Measurements from ENCODE around the gene TRPV3. TPM values are rescaled to one million over a fixed set of nuclear protein-coding genes. Genes with fewer than 3 reads are reported as not detected.

The TRPV3 gene
- total and polyA plus RNA-seq, 2 experiments from 2014 or later = 1.2 to 2.0 TPM

DNA sequence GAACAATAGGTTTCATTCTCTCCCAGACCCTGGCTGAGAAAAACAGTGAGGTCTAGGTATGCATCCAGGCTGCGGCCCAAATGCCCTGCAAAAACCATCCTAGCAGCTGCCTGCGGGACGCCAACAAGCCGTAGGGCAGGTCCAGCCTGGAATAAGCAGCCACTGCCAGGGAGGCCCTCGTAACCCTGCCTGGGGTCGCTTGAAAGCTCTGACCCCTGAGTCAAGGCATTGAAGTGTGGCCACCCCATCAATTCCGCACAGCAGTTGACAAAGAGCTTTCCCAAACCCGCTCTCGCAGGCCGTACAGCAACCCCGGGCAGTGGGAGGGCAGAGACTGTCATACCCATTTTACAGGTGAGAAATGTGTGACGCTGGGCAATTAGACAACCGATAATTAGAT lies 40.5 kb upstream of the TRPV3 start:
- Histone ChIP-seq H3K27ac (no peak overlapping the region), H3K4me1 (ENCODE audit: low read depth) (peaks cover 7% of the 10 kb centered on the region), H3K27me3 (no peaks in the 10 kb centered on the region), H3K9me3 (ENCODE audit: low read depth) (no peaks in the 10 kb centered on the region), H3K4me3 (no peak overlapping the region), H3K36me3 (no peaks in the 10 kb centered on the region)
- TF ChIP-seq, protein P1, sequence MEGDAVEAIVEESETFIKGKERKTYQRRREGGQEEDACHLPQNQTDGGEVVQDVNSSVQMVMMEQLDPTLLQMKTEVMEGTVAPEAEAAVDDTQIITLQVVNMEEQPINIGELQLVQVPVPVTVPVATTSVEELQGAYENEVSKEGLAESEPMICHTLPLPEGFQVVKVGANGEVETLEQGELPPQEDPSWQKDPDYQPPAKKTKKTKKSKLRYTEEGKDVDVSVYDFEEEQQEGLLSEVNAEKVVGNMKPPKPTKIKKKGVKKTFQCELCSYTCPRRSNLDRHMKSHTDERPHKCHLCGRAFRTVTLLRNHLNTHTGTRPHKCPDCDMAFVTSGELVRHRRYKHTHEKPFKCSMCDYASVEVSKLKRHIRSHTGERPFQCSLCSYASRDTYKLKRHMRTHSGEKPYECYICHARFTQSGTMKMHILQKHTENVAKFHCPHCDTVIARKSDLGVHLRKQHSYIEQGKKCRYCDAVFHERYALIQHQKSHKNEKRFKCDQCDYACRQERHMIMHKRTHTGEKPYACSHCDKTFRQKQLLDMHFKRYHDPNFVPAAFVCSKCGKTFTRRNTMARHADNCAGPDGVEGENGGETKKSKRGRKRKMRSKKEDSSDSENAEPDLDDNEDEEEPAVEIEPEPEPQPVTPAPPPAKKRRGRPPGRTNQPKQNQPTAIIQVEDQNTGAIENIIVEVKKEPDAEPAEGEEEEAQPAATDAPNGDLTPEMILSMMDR (IDR thresholded peaks at IDR 0.05; ENCODE audit: low read depth, low read length) = no peak
- DNase-seq (ENCODE audit: low read depth in 1 of 2, low spot score in 1 of 2) = no peak

DNA sequence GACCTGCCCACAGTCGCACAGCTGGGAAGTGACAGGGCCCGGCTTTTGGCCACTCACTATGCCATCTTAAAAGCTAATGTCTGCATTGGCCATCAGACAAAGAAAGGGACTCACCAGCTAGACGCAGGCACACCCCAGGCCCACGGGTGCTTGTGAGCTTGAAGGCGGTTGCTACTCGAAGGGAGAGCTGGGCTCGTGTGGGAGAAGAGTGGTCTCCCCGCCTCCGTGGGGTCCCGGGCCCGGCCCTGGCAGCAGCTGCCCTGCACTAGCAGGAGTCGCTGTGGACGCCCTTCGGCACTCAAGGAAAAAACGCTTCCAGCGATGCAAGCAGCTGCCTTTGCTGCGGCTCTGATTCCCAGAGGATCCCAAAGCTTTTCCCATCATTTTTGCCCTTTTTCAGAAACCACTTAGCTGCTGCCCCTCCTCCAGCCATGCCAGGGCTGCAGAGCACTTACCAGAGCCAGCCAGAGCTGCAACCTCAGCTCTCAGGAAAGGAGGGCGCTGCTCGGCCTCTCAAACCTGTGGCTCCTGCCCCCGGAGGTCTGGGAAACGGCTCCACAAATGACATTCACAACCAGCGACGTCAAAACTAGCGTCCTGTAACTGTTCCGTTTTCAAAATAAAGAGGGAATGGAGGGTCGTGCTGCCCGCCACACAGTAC lies 39.3 kb upstream of the TRPV3 start:
- H3K4me1 ChIP-seq (ENCODE audit: low read depth) = peaks cover 8% of the 10 kb centered on the region
- H3K27me3 ChIP-seq = no peaks in the 10 kb centered on the region
- H3K27ac ChIP-seq = no peak overlapping the region
- DNase-seq (ENCODE audit: low read depth in 1 of 2, low spot score in 1 of 2) = no peak
- H3K36me3 ChIP-seq = no peaks in the 10 kb centered on the region
- H3K4me3 ChIP-seq = no peak overlapping the region
- TF ChIP-seq, protein P1 (IDR thresholded peaks at IDR 0.05; ENCODE audit: low read depth, low read length) = no peak
- no peaks in the 10 kb centered on the region for H3K9me3 ChIP-seq (ENCODE audit: low read depth)

DNA sequence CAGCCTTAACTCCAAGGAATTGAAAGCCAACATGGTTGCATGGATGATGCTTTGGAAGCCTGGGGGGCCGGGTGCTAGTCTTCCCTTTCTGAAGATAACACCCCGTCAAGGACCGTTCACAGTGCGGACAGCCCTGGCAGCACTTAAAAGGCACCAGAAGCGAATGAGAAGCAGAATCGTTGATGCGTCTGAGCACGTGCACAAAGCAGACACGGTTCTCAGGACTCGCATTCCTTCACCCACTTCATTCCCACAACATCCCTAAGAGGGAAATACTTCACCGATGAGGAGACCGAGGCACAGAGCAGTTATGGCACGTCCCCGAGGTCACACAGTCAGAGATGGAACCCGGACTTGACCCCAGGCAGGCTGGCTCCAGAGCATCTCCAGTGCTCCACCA lies 37.4 kb upstream of the TRPV3 start:
- H3K27me3 ChIP-seq = no peaks in the 10 kb centered on the region
- H3K4me3 ChIP-seq = no peak overlapping the region
- TF ChIP-seq, protein P1 (IDR thresholded peaks at IDR 0.05; ENCODE audit: low read depth, low read length) = no peak
- peak overlapping the region; percentile 59 for H3K27ac ChIP-seq
- peak in 1 of 2 donors; percentile 28 for DNase-seq (ENCODE audit: low read depth in 1 of 2, low spot score in 1 of 2)
- H3K4me1 ChIP-seq (ENCODE audit: low read depth) = peaks cover 27% of the 10 kb centered on the region
- peaks cover under 1% of the 10 kb centered on the region for H3K36me3 ChIP-seq
- H3K9me3 ChIP-seq (ENCODE audit: low read depth) = no peaks in the 10 kb centered on the region

DNA sequence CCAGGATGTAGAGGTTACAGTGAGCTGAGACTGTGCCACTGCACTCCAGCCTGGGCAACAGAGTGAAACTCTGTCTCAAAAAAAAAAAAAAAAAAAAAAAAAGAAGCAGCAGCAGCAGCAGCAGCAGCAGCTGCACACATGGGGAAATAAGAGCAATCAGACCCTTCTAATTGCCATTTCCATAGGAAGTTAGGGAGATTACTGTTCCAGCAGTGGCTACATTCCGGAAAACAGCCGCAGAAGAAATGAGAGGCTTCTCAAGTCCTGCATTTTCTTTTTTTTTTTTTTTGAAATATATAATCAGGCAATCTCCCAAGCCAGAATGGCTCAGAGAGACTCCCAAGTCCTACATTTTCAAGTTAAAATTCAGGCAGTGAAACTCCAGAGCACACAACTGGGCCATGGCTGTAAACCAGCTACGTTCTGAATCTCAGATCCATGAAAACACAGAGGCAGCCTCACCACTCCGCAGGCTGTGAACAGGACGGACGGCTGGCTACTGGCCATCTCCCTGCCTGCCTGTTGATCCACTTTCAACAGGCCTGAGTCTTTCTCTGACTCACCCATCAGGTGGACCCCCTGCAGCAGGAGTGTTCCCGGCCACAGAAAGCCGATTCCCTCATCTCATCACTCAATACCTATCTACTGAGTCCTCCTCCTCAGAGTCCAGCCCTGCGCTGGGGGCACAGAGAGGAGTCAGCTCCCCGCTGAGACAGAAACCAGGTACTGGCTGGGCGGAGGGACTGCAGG lies 36.6 kb upstream of the TRPV3 start:
- Histone ChIP-seq H3K27ac (peak overlapping the region; percentile 59), H3K27me3 (no peaks in the 10 kb centered on the region), H3K4me3 (no peak overlapping the region)

DNA sequence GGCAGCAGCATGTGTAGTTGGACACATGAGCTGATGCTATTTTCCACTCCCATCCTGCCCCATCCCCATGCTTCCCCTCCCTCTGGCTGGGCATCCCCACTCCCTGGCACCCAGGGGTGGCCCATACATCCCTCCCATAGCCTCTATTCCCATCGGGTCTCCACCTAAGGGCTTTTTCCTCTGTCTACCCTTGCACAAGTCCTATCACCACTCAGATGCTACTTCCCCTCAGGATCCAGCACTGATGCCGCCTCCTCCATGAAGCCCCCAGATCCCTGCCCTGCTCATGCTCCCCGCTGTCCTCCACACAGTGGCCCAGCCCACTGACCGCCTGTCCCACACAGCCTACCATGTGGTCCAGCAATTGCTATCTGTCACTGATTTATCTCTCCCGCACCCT lies 35.8 kb upstream of the TRPV3 start:
- Histone ChIP-seq H3K4me3 (no peak overlapping the region), H3K36me3 (peaks cover 7% of the 10 kb centered on the region), H3K9me3 (ENCODE audit: low read depth) (no peaks in the 10 kb centered on the region), H3K27me3 (no peaks in the 10 kb centered on the region), H3K4me1 (ENCODE audit: low read depth) (peaks cover 27% of the 10 kb centered on the region), H3K27ac (no peak overlapping the region)
- DNase-seq (ENCODE audit: low read depth in 1 of 2, low spot score in 1 of 2) = no peak
- TF ChIP-seq, protein P1 (IDR thresholded peaks at IDR 0.05; ENCODE audit: low read depth, low read length) = no peak

More for the DNA sequence above, 36.6 kb upstream of the TRPV3 start:
- Histone ChIP-seq H3K9me3 (ENCODE audit: low read depth) (no peaks in the 10 kb centered on the region), H3K36me3 (peaks cover 7% of the 10 kb centered on the region), H3K4me1 (ENCODE audit: low read depth) (peaks cover 27% of the 10 kb centered on the region)
- TF ChIP-seq, protein P1 (IDR thresholded peaks at IDR 0.05; ENCODE audit: low read depth, low read length) = no peak
- peak; percentile 42 to 83 for DNase-seq (ENCODE audit: low read depth in 1 of 2, low spot score in 1 of 2)
